NOMO-1 (cell line): ENCODE results near the gene DOK5.

Source experiments
- DNase-seq, 2 experiments: peaks; one replicate each; lab custom pipeline; 2025; ENCODE audit not compliant: unreplicated experiment in 2 of 2; lab: John Stamatoyannopoulos, UW

DOK5 gene

DNA sequence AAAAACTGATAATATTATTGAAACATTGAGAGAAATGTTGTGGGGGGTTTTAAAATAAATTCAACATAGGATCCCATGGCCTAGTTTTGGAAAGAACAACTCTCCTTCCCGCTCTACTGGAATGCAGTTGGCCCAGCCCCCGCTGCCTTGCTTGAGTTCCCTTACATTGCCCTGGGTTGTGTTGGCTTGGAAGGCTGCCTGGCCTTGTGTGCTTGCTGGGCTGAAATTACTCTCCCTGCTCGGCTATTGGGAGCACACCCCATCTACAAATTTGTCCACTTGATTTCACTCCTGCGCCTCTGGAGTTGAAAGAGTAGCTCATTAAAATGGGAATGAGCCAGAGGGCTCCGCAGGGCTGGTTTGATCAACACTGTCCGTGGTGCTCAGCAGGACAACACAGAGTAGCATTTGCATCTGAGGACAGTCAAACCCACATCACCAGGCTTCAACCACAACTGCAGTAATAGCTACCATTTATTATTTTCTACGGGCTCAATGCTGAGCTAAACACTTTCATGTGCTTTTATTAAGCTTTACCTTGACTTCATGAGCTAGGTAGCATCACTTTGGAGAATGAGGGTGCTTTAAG, 35.2 kb downstream of the DOK5 start:
- DNase-seq = no peak

GRCh38 chr20:54512694-54513093, 37.3 kb downstream of the DOK5 start:
- no peak for DNase-seq

GRCh38 chr20:54514028-54514607, 38.7 kb downstream of the DOK5 start:
- DNase-seq = no peak

- DNase-seq = no peak
Measured at GRCh38 chr20:54515793-54516628, 40.6 kb downstream of the DOK5 start.

DNA sequence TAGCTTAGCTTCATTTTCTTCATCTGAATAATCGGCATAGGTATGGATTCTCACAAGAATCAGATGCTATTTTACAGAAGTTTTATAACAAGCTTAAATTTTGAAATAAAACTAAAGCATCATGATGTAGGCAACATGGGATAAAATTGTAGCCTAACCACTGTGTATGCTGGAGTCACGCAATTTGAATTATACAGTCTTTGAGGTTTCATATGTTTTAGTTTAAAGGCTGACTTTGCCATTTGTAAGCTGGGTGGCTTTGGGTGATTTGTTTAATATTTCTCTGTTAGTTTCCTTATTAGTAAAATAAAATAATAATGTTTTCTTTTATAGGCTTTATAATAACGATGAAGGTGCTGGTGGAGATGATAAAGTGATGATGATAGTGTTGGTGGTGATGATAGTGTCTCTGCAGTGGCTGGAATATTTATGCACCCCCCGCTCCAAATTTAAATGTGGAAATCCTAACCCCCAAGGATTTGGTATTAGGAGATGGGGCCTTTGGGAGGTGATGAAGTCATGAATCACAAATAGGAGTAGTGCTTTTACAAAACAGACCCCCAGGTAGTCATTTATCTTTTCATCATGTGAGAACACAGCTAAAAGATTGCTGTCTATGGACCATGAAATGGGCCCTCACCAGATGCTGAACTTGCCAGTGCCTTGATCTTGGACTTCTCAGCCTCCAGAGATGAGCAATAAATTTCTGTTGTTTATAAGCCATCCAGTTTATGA, 42.0 kb downstream of the DOK5 start:
- DNase-seq = no peak

DNA sequence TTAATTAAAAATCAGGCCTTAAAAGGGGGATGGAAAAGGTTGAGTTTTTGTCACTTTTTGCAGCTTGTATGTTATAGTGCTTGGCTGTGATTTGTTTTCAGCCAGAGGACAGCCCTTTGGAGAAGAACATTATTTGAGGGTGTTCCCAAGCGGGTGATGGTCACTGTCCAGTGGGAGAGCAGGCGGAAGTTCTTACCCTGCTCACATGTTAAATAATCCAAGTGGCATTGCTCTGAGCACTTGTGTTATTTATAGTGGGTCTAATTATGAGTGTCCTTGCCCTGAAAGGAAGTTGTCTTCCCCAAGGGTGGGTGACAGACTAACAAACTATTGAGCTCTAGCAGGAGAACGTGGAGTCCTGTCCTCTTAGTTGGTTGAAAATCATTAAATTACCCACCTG, 49.5 kb downstream of the DOK5 start:
- DNase-seq = no peak

GRCh38 chr20:54525916-54526590, 50.7 kb downstream of the DOK5 start:
- no peak for DNase-seq

GRCh38 chr20:54526801-54527200, 51.4 kb downstream of the DOK5 start:
- DNase-seq = no peak

DNA sequence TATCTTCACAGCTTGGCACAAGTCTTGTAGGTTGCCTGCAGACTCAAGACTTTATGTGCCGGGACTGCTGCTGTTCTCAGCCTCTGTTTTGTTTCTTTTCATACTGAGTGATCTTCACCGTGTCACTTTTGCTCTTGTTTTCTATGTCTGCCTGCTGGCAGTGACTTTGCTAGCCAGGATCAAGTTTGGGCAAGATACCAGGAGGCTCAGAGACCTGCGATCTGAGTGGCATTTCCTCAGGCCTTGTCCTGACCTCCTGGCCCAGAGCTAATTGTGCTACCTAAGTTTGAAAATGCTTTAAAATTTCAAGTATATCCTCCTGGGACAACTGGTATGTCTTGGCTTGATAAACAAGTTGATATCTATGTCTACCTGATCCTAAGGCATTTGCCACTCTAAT, 57.2 kb downstream of the DOK5 start:
- DNase-seq = no peak

DNA sequence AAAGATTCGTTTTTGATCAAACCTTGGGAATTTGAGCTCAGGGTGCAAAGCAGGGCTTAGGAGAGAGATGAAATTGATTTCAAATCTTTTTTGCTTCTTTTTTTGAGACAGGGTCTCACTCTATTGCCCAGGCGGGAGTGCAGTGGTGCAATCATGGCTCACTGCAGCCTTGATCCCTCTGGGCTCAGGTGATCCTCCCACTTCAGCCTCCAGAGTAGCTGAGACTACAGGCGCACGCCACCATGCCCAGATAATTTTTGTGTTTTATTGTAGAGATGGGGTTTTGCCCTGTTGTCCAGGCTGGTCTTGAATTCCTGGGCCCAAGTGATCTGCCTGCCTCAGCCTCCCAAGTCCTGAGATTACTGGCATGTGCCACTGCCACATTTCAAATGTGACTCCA, 58.7 kb downstream of the DOK5 start:
- no peak for DNase-seq

- no peak for DNase-seq
Measured at GRCh38 chr20:54535033-54535432, 59.6 kb downstream of the DOK5 start.

DNA sequence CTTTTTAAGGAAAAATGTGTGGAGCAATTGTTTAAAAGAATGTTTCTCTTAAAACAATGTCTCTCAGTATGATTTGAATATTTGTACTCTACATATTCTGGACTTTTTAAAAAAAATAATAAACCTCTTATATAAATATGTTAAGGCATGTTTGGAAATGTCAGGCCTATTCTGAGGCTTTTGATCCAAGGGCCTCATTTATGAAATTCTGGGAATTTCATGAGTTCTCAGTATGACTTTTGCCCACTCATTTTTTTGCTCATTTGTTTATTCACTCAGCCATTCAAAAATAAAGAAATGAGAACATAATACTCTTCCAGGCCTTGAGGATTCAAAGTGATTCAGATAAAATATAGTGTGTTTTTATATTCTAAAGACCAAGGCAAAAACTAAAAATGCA, 60.4 kb downstream of the DOK5 start:
- no peak for DNase-seq

- DNase-seq = no peak
Measured at GRCh38 chr20:54539521-54540046, 64.2 kb downstream of the DOK5 start.

GRCh38 chr20:54543369-54543768, 68.0 kb downstream of the DOK5 start:
- DNase-seq = no peak

DNA sequence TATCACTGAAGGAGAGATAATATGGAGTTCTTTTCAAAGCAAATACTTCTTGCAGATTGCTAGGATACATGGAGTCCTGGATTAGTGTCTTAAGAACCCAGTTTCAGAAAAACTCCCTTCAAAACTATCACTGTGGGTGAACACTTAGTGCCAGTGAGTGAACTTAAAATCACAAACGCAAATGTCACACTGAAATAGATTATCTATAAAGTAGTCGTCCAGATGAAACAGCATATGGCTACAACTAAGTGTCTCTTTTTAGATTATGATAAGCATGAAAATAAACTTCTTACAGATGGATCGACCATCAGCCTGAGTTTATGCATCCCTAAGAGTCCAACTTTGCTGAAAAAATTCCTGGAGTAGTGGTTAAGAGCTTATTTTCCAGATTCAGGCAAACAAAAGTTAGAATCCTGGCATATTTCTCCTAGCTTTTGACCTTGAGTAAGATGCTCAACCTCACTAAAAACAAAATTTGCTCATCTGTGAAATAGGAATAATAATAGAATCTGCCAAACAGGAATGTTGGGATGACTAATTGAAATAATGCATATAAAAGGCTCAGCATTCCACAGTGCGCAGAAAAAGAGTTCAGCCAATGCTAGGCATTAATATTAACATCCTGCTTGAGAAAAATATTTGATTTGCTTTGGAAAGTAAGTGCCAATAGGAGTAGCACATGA, 70.4 kb downstream of the DOK5 start:
- DNase-seq = no peak

- DNase-seq = no peak
Measured at GRCh38 chr20:54548849-54549248, 73.5 kb downstream of the DOK5 start.

GRCh38 chr20:54549658-54550326, 74.4 kb downstream of the DOK5 start:
- DNase-seq = no peak

DNA sequence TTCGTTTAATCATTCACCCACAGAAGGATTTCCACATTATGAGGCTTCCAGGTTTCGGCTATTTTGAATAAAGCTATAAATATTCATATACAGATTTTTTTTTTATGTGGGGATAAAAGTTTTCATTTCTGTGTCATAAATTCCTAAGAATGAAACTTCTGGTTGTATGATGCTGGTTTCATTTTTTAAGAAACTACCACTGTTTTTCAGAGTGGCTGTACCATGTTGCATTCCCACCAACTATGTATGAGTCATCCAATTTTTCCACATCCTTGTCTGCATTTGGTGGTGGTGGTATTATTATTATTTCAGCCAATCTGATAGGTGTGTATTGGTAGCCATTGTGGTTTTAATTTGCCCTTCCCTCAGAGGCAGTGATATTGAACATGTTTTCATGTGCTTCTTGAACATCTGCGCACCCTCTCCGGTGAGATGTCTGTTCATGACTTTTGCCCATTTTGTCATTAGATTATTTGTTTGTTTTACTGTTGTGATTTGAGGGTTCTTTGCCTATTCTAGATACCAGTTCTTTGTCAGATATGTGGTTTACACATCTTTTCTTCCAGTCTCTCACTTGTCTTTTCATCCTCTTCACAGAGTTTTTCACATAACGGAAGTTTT, 75.5 kb downstream of the DOK5 start:
- no peak for DNase-seq

DNA sequence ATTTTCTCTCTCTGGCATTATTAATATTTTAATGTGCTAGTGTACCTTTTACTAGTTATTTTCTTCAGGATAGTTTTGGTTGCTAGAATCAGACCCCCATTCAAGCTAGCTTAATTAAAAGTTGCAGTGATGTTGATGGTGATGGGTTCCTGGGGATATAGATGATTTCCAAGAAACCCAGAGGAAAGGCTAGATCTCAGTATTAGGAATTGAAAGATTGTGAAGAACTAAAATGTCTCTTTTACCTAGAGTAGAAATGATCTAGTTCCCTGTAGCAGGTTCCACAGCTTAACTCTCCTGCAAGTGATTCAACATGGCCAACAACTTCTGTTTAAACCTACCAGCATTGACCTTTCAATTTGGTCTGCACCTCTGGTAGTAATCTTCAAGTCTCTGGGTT, 78.6 kb downstream of the DOK5 start:
- DNase-seq = no peak
